ENCODE results near the gene NUP214.

The NUP214 gene

GRCh38 chr9:131264231-131264630 lies 138.8 kb downstream of the NUP214 start:
- peak; percentile 67 for DNase-seq

GRCh38 chr9:131266266-131267229 lies 141.2 kb downstream of the NUP214 start:
- peak; percentile 45 for DNase-seq

- peak; percentile 51 for DNase-seq
Observed at GRCh38 chr9:131270171-131271015, 145.0 kb downstream of the NUP214 start.

DNA sequence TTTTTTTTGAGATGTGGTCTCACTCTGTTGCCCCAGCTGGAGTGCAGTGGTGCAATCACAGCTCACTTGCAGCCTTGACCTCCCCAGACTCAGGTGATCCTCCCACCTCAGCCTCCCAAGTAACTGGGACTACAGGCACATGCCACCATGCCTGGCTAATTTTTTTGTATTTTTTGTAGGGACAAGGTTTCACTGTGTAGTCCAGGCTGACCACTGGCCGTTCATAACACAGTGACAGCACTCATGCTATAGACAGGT lies 145.6 kb downstream of the NUP214 start:
- peak; percentile 21 for DNase-seq

GRCh38 chr9:131271506-131271931 lies 146.1 kb downstream of the NUP214 start:
- peak; percentile 23 for DNase-seq

DNA sequence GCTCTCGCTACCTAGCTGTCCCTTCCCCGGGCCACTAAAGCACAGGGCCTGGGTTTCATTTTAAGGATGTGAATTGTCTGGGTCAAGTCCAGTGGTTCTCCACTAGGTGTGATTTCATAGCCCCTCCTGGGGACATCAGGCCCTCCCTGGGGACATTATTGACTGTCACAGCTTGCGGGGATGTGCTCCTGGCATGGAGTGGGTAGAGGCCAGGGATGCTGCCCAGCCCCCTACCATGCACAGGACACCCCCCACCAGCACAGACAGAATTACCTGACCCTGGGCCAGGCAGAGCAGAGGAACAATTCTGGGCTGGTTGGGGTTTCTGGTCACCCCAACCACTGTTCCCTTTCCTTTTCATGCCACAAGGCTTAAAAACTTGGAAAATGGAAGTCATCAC lies 146.8 kb downstream of the NUP214 start:
- no peak for DNase-seq

DNA sequence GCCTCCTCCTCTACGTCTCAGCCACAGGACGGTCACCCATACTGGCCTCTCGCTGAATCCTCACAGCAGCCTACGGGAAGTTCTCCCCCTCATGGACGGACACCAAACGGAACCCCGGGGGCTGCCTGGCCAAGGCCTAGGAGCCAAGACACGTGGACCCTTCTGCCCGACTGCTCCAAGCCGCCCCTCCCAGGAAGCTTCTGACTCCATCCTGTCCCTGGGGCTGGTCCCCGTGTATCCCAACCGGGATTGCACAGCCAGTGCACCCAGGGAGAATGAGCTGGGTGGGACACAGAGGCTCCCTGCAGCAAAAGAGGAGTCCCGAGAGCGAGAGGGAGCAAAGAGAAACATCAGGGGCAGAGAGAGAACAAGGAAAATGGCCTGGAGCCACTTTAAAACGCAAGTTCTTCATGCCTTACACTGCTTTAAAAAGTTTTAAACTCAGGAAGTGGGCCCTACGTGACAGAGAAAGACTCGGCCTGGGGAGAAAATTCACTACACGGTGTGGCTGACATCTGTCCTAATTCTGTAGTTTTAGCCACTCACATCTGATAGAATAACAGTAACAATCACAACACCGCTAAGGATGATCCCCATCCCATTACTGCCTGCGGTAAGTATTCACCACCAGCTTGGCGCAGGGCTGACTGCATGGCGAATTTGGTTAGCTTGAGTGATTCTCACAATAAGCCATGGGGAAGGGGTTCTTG lies 147.9 kb downstream of the NUP214 start:
- no peak for DNase-seq

DNA sequence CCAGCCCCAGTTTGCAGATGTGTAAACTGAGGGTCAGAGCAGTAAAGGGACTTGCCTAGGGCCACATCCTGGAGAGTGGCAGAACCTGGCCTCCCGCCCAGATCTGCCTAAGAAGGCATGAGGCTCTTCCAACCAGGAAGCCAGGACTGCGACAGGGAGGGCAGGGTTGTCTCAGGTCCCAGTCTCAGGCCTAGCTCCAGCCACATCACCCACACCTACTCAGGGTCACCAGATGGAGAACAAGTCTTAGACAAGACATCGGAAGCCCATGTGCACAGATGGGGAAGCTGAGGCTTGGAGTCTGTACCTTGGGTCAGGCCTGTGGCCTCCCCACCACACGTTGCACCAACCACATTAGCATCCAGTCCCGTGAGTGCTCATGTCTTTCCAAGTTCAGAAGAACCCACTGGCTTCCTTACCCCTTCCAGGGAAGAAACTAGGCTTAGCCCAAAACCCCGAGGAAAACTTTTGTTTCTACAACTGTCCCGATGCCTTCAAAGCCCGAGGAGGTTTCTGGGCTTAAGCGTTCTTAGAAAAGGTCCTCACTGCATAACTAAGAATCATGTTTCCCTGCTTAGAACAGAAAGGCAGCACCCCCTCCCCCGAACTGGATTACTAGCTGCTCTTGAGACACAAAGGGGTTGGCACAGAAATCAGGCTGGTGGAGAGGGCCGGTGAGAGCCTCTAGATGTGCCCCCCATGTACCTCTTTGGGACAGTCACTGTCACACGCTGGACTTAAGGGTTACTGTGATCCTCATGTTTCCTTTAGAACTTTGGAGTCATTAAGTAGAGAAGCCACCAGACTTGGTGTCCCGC lies 148.7 kb downstream of the NUP214 start:
- no peak for DNase-seq

- DNase-seq, result no peak
Observed at GRCh38 chr9:131274674-131275331, 149.4 kb downstream of the NUP214 start.

DNA sequence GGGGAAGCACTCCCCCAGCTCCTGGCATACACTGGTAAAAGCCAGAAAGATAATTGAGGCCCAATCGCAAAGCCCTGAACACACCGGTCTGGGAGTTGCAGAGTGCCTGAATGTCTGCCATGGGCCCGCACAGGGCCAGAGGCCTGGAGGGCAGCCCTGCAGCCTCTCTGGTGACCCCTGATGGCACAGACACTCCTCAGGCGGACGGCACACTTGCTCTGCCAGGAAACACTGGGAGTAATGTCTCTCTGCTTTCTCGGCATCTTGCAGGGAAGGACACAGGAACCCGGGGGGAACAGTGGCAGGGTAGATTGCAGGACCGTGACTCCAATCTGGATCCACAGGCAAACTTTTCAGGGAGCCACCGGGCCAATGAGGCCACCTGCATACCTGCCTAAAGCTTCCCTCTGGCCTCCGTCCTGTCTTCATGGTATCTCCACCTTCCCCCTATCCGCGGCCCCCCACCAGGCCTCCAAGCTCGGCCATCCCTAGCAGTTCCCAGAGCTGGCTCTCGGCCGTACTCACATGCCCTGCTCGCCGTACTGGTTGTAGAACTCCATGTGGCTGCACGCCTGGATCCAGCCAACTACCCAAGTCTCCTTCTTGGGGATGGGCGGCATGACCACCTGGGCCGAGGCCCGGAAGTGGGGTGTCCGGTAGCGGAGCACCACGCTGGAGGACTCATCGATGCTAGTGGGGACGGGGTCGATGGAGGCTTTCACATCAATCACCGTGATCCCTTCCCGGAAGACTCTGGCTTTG lies 150.1 kb downstream of the NUP214 start:
- no peak for DNase-seq

DNA sequence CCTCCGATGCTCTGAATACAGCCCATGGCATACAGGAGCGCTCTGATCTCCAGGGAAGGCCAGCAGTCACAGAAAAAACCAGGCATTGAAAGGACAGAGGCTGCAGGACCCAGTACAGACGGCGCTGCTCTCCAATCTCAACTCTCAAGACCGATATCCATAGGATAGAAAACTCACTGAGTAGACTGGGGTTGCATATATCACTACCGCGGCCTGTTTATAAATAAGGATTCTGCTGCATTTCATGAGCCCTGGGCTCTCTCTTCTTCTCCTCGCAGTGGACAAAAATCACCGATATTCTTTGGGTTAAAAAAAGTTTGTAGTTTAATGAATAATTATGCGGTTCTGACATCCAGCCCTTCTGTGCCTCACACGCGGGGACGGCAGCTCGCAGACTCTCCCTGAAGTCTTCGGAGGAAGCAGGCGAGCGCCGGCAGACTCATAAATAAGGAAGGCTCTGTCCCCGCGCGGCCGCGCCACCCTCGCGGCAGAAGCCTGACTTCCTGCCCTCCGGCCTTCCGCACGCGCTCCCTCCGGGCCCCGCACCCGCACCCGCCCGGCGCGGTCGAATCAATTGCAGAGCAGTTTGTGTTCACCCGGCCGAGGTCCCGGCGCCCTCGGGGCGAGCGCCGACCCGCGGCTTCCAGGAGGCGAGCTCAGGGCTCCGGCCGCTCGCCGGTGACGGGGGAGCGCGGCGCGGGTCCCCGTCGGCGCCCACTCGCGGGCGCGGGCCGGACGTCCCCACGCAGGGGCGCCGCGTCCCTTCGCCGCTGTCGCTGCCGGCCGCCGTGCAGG lies 150.9 kb downstream of the NUP214 start, which contains the start of gene FAM78A:
FAM78A (minus strand) TSS at position 417 of the 795 bp plus-strand sequence; CDS start at position 86, 331 bp downstream.
- peak; percentile 59 for DNase-seq

DNA sequence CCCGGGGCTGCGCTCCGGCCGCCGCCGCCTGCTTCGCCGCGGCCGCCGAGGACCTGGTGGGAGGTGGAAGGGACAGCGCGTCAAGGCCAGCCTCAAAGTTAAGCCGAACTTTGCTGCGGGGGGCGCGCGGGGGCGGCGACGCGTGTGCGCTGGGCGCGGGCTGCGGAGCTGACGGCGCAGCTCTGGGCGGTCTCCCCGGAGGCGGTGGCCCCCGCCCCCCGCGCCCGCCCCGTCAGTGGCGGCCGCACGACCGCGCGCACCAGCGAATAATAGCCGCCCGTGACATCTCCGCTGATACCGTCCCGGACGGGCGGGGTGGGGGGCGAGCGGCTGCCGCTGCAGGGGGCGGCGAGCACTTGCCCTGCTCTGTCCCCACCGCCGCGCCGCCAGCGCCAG lies 151.5 kb downstream of the NUP214 start:
- no peak for DNase-seq

GRCh38 chr9:131277287-131277909 lies 152.0 kb downstream of the NUP214 start:
- peak; percentile 60 for DNase-seq

DNA sequence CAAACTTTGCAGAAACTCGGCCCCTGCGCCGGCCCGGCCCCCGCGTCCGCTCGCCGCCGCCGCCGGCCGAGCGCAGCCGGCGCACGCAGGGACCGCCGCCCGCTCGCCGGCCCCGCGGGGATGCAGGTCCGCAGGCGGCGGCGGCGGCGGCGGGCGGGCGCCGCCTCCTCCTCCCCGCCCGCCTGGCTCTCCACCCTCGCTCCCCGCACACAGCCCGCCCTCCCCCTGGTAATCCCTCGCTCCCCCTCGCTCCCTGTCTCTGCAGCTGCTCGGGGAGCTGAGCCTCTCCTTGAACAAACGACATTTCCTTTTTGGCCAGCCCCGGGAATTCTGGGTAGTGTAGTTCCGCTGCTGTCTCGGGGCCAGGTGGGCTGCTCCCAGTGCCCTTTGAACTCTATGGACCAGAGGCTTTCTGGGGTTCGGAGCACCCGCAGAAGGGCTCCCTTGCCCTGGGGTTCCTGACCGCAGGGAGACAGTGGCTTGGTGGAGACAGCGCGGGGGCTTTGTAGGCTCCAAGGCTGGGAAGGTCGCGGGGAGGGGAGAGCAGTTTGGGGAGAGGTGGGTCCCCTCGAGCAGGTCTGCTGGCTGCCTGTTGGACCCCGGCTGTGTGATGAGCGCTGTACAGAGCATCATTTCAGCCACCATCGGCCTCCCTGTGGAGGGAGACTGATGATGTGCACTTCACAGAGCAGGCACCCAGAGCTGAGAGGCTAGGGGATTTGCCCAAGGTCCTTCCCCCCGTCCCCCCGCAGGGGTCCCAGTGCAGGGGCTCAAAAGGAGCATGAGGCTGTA lies 152.7 kb downstream of the NUP214 start:
- peak; percentile 68 for DNase-seq

GRCh38 chr9:131278702-131279111 lies 153.3 kb downstream of the NUP214 start:
- DNase-seq, result peak; percentile 44

DNA sequence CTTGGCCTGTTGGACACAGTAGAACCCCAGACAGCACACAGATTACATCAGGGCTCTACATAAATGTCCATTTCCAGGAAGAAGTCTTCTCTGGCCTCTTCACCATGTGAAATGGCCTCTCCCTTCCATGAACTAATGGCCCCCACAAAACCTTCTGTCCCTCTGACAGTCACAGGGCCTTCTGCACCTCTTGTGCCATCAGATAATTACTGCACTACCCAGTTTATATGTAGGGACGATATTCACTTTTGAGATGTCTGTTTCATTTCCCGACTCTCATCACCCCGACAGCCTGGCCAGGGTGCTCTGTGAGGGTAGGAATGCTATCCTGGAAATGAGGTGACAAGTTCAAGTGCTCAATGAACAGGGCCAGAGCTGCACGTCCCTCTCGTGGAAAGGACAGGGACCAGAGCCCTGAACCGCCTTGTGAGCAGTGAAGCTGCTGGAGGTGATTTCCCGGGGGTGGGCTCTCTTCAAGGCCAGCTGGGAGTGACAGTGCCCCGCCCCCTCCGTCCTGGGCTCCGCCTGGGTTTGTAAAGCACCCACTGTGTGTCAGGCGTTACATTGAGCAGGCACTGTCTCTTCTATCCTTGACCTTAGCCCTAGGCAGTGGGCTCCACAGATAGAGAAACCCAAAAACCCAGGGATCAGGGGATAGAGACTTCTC lies 153.9 kb downstream of the NUP214 start:
- no peak for DNase-seq

DNA sequence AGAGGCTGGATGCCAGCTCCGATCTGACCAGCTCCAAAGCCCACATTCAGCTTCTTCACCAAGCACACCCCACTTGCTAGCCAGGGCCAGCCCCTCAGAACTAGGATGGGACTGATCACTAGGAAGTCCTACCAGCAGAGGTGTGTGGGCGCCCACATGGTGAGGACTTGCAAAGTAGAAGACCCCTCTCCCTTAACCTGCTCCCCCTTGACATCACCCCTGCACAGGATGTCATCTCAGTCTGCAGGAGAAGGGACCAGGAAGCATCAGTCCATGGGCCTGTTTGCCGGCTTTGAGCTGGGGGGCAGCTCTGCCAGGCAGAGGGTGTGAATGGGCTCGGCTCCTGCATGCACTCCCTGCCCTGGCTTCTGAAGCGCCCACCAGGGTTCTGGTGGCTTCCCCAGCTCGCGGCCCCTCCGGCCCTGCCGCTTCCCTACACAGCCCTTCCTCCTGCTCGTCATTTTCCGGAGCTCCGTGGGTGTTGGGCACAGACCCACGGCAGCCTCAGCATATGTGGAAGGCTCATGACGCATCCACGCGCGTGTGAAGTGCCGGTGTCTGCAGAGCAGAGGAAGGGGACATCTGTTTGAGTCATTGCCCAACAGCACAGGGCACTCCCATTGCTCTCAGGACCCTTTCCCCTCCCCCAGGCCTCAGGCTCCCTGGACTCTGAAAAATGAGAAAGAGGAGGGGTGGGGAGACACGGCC lies 154.6 kb downstream of the NUP214 start:
- no peak for DNase-seq

Measured in activated T-cell treated with anti-CD3 and anti-CD28 coated beads, Interleukin-2, amount 50 U/mL, for 1 hour (primary cell).